Ovary (tissue), 3 donors: ENCODE measurements around the gene CD1E.

Source experiments
- CTCF ChIP-seq, 3 donors: fragments of 450-650 bp in 2 of 3; fragments of 200-600 bp in 1 of 3; IDR thresholded peaks; one replicate each; pipeline versions ENCODE4 v1.5.1 to v1.8.0; 2016 to 2022; ENCODE audit warnings: antibody characterized with exemption in 3 of 3, mild to moderate bottlenecking in 1 of 3
- EP300 ChIP-seq: sonication (generic); formaldehyde crosslinking; IDR thresholded peaks from one replicate; pipeline ENCODE4 v1.6.1; 2017; ENCODE audit warnings: antibody characterized with exemption
- donor health status: DM: no; HTN: no; CAD: no.

GRCh38 chr1:158334526-158335212 is 19.0 kb upstream of the CD1E start:
- TF ChIP-seq CTCF (IDR thresholded peaks at IDR 0.05) (no peak), EP300 (no peak)
